A673 (cell line): Measurements from ENCODE around the gene SLC15A3.

Experiments
- CTCF ChIP-seq: fragments of 300-800, 200-600 bp; sonication (generic); conservative IDR thresholded peaks from 2 replicates; pipeline ENCODE4 v1.5.1; 2017; ENCODE audit warnings: low read depth, mild to moderate bottlenecking, antibody characterized with exemption, low read length, moderate library complexity, mixed read lengths
- EZH2 ChIP-seq: fragments of 200-600 bp; sonication (generic); IDR thresholded peaks from 2 replicates; pipeline ENCODE4 v1.6.1; 2017; ENCODE audit warnings: borderline replicate concordance, low read depth, mild to moderate bottlenecking, mixed read lengths, antibody characterized with exemption, low read length; ENCODE audit not compliant: poor library complexity, severe bottlenecking

DNA sequence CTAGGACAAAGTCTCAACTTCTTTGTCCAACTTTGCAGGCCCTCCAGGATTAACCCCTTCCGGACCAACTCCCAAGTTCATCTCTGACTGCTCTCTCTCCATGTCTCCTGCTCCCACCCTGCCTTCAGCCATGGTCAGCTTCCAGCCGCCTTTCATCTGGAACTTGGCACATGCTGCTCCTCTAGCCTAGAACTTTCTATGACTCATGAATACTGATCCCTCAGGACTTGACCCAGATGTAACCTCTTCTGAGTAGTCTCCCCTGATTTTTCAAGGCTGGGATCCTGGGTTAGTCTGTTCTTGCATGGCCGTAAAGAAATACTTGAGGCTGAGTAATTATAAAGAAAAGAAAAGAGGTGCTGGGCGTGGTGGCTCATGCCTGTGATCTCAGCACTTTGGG is 5.2 kb upstream of the SLC15A3 start:
- no peak for TF ChIP-seq CTCF
- no peak for TF ChIP-seq EZH2
